ENCODE results near the gene VWA2.

VWA2 gene

DNA sequence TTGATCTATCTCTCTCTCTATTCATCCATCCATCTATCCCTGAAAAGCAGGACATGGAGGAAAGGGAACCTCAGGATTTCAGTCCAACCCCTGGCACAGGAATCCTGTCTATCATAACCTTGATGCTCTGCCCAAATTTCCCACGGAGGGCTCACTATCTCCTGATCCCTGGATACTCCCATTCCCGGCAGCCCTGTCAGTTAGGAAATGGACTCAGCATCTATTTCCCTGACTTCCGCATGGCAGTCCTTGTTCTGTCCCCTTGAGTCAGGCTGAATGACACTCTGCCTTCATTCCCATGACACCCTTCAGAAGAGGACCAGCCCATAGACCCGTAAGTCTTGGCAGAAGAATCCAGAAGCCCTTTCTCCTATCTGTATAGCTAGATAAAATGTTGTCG, 77.7 kb downstream of the VWA2 start:
- TF ChIP-seq FOXK2 (IDR thresholded peaks at IDR 0.05) (no peak), TARDBP (IDR thresholded peaks at IDR 0.05) (no peak), FOXM1 (IDR thresholded peaks at IDR 0.05; ENCODE audit: borderline replicate concordance) (no peak), SUZ12 (IDR thresholded peaks at IDR 0.05) (no peak), FOXA1 (IDR thresholded peaks at IDR 0.05) (no peak), ZNF384 (IDR thresholded peaks at IDR 0.05) (no peak), BHLHE40 (IDR thresholded peaks at IDR 0.05; ENCODE audit: borderline replicate concordance) (no peak), ARNT (IDR thresholded peaks at IDR 0.05) (no peak), L3MBTL2 (conservative IDR thresholded peaks at IDR 0.05) (no peak), LEF1 (IDR thresholded peaks at IDR 0.05; ENCODE audit: borderline replicate concordance) (no peak), SP1 (IDR thresholded peaks at IDR 0.05) (no peak), PKNOX1 (IDR thresholded peaks at IDR 0.05) (no peak), CTBP1 (IDR thresholded peaks at IDR 0.05; ENCODE audit: borderline replicate concordance) (no peak), ELF4 (IDR thresholded peaks at IDR 0.05) (no peak), NFRKB (IDR thresholded peaks at IDR 0.05) (no peak), HDGF (IDR thresholded peaks at IDR 0.05; ENCODE audit: borderline replicate concordance) (no peak)
- no peak for DNase-seq (ENCODE audit: extremely low spot score)
- CTCF ChIA-PET, result no interaction called here
- POLR2A ChIA-PET, result no interaction called here

DNA sequence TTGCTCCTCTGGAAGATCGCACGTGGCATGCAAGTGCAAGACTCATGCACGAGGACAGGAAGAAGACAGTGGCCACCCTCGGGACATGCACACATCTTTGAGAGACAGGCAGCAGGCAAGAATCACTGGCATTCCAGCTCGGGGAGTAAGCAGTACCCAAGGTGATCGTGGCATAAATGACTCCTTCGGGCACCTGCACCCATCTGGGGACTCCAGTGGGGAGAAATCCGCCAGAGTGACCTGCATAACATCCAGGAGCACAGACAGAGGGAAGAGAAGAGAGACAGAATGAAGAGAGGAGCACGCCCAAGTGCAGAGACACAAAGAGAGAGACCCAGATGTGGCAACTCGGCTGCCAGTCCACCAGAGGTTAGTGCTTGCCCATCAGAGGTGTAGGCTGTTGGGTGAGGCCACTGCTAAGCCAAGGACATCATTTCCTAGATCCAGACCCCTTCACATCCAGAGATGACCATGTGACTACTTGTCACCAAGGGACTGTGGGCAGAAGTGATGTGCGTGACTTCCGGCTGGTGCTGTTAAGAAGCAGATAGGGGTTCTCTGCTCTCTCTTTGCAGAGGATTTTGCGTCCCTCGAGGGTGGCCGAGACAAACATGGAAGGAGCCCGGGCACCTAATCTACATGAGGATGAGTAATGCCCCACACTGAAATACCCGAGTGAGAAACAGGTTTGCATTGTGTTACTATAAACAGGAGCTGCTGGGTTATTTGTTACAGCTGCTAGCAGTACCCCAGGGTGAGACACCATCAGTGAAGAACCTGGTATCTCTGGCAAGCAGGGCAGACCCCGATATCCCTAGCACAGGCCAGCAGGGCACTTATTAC, 80.6 kb downstream of the VWA2 start:
- TF ChIP-seq FOXA1 (IDR thresholded peaks at IDR 0.05) (no peak), CTBP1 (IDR thresholded peaks at IDR 0.05; ENCODE audit: borderline replicate concordance) (no peak), NFRKB (IDR thresholded peaks at IDR 0.05) (no peak), FOXM1 (IDR thresholded peaks at IDR 0.05; ENCODE audit: borderline replicate concordance) (no peak), SUZ12 (IDR thresholded peaks at IDR 0.05) (no peak), SP1 (IDR thresholded peaks at IDR 0.05) (no peak), HDGF (IDR thresholded peaks at IDR 0.05; ENCODE audit: borderline replicate concordance) (no peak), TARDBP (IDR thresholded peaks at IDR 0.05) (no peak), FOXK2 (IDR thresholded peaks at IDR 0.05) (no peak), ELF4 (IDR thresholded peaks at IDR 0.05) (no peak), ZNF384 (IDR thresholded peaks at IDR 0.05) (no peak)
- CTCF ChIA-PET, result no interaction called here
- POLR2A ChIA-PET, result no interaction called here
- no peak for DNase-seq (ENCODE audit: extremely low spot score)

DNA sequence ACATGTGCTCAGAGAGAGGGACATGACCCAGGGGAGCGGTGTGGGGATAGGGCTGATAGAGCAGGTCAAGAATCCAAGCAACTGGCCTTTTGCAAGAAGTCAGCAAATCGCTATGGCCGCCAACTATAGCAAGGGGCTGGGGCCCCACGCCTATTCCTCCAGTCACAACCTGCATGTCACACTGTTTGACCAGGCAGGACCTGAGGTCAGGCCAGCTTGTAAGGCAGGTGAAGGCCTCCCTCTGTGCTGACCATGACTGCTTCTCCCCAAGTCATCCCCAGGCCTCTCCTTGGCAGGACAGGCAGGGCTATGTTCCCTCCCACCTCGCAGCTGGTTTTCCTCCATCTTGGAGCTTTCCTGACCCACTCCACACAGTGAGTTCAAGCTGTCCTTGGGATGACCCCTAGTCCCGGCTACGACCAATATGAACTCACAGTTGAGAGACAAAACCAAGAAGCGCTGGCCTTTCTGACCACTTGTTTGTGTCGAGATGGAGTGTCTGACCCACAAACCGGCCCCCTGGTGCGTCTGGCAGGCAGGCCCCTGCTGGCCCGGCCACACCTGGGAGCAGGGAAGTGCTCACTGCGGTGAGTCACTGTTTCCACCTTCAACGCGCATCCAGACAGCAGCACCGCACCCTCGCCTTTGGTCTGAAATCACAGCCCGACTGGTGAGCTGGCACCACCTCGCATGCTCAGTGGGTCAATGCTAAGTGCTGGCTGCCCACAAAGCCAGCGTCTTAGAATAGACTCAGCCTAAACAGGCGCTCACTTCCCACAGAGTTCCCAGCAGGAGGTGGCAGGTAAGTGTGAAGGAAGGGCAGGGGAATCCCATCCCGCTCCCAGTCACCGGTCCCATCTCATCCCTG, 81.4 kb downstream of the VWA2 start:
- CTCF ChIA-PET, result no interaction called here

GRCh38 chr10:114322344-114322743, 83.3 kb downstream of the VWA2 start:
- TF ChIP-seq TARDBP (IDR thresholded peaks at IDR 0.05), result no peak
- no peak for TF ChIP-seq HDGF (IDR thresholded peaks at IDR 0.05; ENCODE audit: borderline replicate concordance)
- no peak for TF ChIP-seq ZNF384 (IDR thresholded peaks at IDR 0.05)
- DNase-seq (ENCODE audit: extremely low spot score), result no peak
- POLR2A ChIA-PET, result no interaction called here
- CTCF ChIA-PET, result no interaction called here

More for the DNA sequence above, 81.4 kb downstream of the VWA2 start:
- POLR2A ChIA-PET, result no interaction called here
- TF ChIP-seq BHLHE40 (IDR thresholded peaks at IDR 0.05; ENCODE audit: borderline replicate concordance), result no peak
- TF ChIP-seq FOXA1 (IDR thresholded peaks at IDR 0.05), result no peak
- TF ChIP-seq LEF1 (IDR thresholded peaks at IDR 0.05; ENCODE audit: borderline replicate concordance), result no peak
- no peak for TF ChIP-seq ARNT (IDR thresholded peaks at IDR 0.05)
- no peak for TF ChIP-seq FOXM1 (IDR thresholded peaks at IDR 0.05; ENCODE audit: borderline replicate concordance)
- no peak for TF ChIP-seq ELF4 (IDR thresholded peaks at IDR 0.05)
- no peak for TF ChIP-seq SUZ12 (IDR thresholded peaks at IDR 0.05)
- no peak for TF ChIP-seq HDGF (IDR thresholded peaks at IDR 0.05; ENCODE audit: borderline replicate concordance)
- no peak for DNase-seq (ENCODE audit: extremely low spot score)

DNA sequence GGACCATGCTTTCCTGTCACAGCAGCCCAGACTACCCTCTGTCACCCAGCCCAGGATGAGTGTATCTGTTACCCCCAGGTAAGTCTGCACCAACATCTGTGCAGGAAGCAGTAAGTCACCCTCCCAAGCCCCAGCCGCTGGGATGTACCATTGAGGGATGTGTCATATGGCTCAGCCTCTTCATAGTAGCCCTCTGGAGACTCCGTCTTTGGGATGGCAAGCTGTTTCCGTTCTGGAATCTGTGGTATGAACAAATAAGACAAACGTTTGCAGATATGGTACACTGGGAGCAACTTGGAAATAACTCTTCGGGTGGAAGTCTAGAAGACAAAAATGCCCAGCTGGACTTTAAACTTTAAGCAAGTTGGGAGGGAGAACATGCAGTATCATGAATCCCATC, 84.0 kb downstream of the VWA2 start:
- TF ChIP-seq FOXM1 (IDR thresholded peaks at IDR 0.05; ENCODE audit: borderline replicate concordance) (no peak), ELF4 (IDR thresholded peaks at IDR 0.05) (no peak), PKNOX1 (IDR thresholded peaks at IDR 0.05) (no peak), SUZ12 (IDR thresholded peaks at IDR 0.05) (no peak), CTBP1 (IDR thresholded peaks at IDR 0.05; ENCODE audit: borderline replicate concordance) (no peak), L3MBTL2 (conservative IDR thresholded peaks at IDR 0.05) (no peak), LEF1 (IDR thresholded peaks at IDR 0.05; ENCODE audit: borderline replicate concordance) (no peak), NFRKB (IDR thresholded peaks at IDR 0.05) (no peak), FOXK2 (IDR thresholded peaks at IDR 0.05) (no peak), SP1 (IDR thresholded peaks at IDR 0.05) (no peak), HDGF (IDR thresholded peaks at IDR 0.05; ENCODE audit: borderline replicate concordance) (no peak), BHLHE40 (IDR thresholded peaks at IDR 0.05; ENCODE audit: borderline replicate concordance) (no peak), FOXA1 (IDR thresholded peaks at IDR 0.05) (no peak), ARNT (IDR thresholded peaks at IDR 0.05) (no peak), TARDBP (IDR thresholded peaks at IDR 0.05) (no peak), ZNF384 (IDR thresholded peaks at IDR 0.05) (no peak)
- ChIA-PET CTCF (no interaction called here), POLR2A (no interaction called here)
- no peak for DNase-seq (ENCODE audit: extremely low spot score)

DNA sequence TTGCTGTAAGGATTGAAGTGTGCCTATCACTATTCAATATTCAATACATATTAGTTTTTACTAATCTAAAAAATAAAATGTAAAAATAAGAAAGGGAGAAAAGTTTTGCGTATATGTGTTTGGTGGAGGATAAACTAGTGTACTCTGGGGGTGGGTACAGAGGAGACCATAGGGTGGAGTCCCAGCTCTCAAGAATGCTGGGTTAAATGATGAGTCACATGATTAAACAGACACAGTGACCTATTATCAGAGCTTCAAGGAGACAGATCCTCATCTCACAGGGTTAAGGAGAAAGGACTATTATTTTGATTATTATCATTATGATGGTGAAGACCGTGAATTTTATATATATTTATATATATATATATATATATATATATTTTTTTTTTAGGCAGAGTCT, 87.7 kb downstream of the VWA2 start:
- DNase-seq (ENCODE audit: extremely low spot score), result no peak
- POLR2A ChIA-PET, result no interaction called here
- CTCF ChIA-PET, result interaction anchor here (0.6 to 0.9 kb wide), 2 partner anchors 23 to 75 kb away, joined by 5 to 9 read pairs; no protein-coding TSS in a partner anchor
- no peak for TF ChIP-seq FOXM1 (IDR thresholded peaks at IDR 0.05; ENCODE audit: borderline replicate concordance)

Measured in HEK293T (cell line).